H9 (cell line): ENCODE measurements around the gene DERA. TPM values are rescaled to one million over a fixed set of nuclear protein-coding genes. Genes with fewer than 3 reads are reported as not detected.

Source experiments
- DNase-seq: peaks from one replicate; pipeline ENCODE4 v3.0.0-alpha.2; 2017
- H2AFZ ChIP-seq: one replicate; pipeline ENCODE4 v1.6.1; 2013; ENCODE audit warnings: mild to moderate bottlenecking, low read length, control low read depth, moderate library complexity
- H2AK5ac ChIP-seq: 2 replicates; pipeline ENCODE4 v1.6.1; 2013; ENCODE audit warnings: low read length, control low read depth, mixed read lengths; ENCODE audit not compliant: insufficient read length
- H2BK120ac ChIP-seq: one replicate; pipeline ENCODE4 v1.6.1; 2013; ENCODE audit warnings: low read depth, mild to moderate bottlenecking, low read length, control low read depth, inconsistent platforms; ENCODE audit not compliant: poor library complexity, severe bottlenecking
- H2BK12ac ChIP-seq: 2 replicates; pipeline ENCODE4 v1.6.1; 2013; ENCODE audit warnings: low read length, control low read depth, mixed read lengths, low read depth; ENCODE audit not compliant: insufficient read length
- H2BK15ac ChIP-seq: 2 replicates; pipeline ENCODE4 v1.6.1; 2013; ENCODE audit warnings: low read depth, low read length, control low read depth
- H2BK20ac ChIP-seq: one replicate; pipeline ENCODE4 v1.6.1; 2013; ENCODE audit warnings: low read depth, mild to moderate bottlenecking, low read length, control low read depth, inconsistent platforms; ENCODE audit not compliant: poor library complexity, severe bottlenecking
- H2BK5ac ChIP-seq: 2 replicates; pipeline ENCODE4 v1.6.1; 2013; ENCODE audit warnings: low read length, control low read depth, mixed read lengths; ENCODE audit not compliant: insufficient read length
- H3K14ac ChIP-seq: 2 replicates; pipeline ENCODE4 v1.6.1; 2013; ENCODE audit warnings: low read length, control low read depth; ENCODE audit not compliant: insufficient read depth
- H3K18ac ChIP-seq: 2 replicates; pipeline ENCODE4 v1.6.1; 2013; ENCODE audit warnings: low read depth, mild to moderate bottlenecking, mixed read lengths, low read length, control low read depth; ENCODE audit not compliant: insufficient read length
- H3K23ac ChIP-seq: 2 replicates; pipeline ENCODE4 v1.6.1; 2013; ENCODE audit warnings: low read length, control low read depth, mixed read lengths, low read depth; ENCODE audit not compliant: insufficient read length
- H3K23me2 ChIP-seq: 2 replicates; pipeline ENCODE4 v1.6.1; 2013; ENCODE audit warnings: low read depth, mild to moderate bottlenecking, mixed read lengths, low read length, control low read depth; ENCODE audit not compliant: insufficient read length, poor library complexity, severe bottlenecking
- H3K27ac ChIP-seq: 2 replicates; pipeline ENCODE4 v1.5.1; 2013; ENCODE audit warnings: low read length, control low read depth, mixed read lengths, low read depth; ENCODE audit not compliant: insufficient read length
- H3K27me3 ChIP-seq: 2 replicates; pipeline ENCODE4 v1.6.1; 2013; ENCODE audit warnings: low read length, control low read depth, inconsistent platforms; ENCODE audit not compliant: insufficient read depth
- H3K4ac ChIP-seq: 2 replicates; pipeline ENCODE4 v1.6.1; 2013; ENCODE audit warnings: low read depth, mild to moderate bottlenecking, control low read depth, inconsistent platforms, low read length, moderate library complexity
- H3K4me1 ChIP-seq: 2 replicates; pipeline ENCODE4 v1.6.1; 2013; ENCODE audit warnings: low read length, control low read depth, inconsistent platforms; ENCODE audit not compliant: insufficient read depth
- H3K4me2 ChIP-seq: 2 replicates; pipeline ENCODE4 v1.6.1; 2013; ENCODE audit warnings: low read length, control low read depth, mixed read lengths; ENCODE audit not compliant: insufficient read length, insufficient read depth
- H3K56ac ChIP-seq: 2 replicates; pipeline ENCODE4 v1.6.1; 2013; ENCODE audit warnings: low read depth, mild to moderate bottlenecking, mixed read lengths, low read length, control low read depth; ENCODE audit not compliant: insufficient read length
- H3K79me1 ChIP-seq: 2 replicates; pipeline ENCODE4 v1.6.1; 2013; ENCODE audit warnings: low read depth, mild to moderate bottlenecking, moderate library complexity, low read length, control low read depth, inconsistent platforms; ENCODE audit not compliant: insufficient read depth, poor library complexity, severe bottlenecking
- H3K79me2 ChIP-seq: 2 replicates; pipeline ENCODE4 v1.6.1; 2013; ENCODE audit warnings: low read length, control low read depth, inconsistent platforms; ENCODE audit not compliant: insufficient read depth
- H3K9ac ChIP-seq: 2 replicates; pipeline ENCODE4 v1.6.1; 2013; ENCODE audit warnings: low read length, control low read depth, mixed read lengths; ENCODE audit not compliant: insufficient read length; ENCODE audit errors: extremely low read depth
- H3K9me3 ChIP-seq: one replicate; pipeline ENCODE4 v1.6.1; 2013; ENCODE audit warnings: low read depth, low read length, inconsistent platforms; ENCODE audit not compliant: control insufficient read depth
- H3T11ph ChIP-seq: one replicate; pipeline ENCODE4 v1.6.1; 2013; ENCODE audit warnings: mild to moderate bottlenecking, low read length, control low read depth, inconsistent platforms
- H4K20me1 ChIP-seq: one replicate; pipeline ENCODE4 v1.6.1; 2013; ENCODE audit not compliant: control insufficient read depth, insufficient read length, insufficient read depth
- H4K5ac ChIP-seq: 2 replicates; pipeline ENCODE4 v1.6.1; 2013; ENCODE audit warnings: low read depth, mild to moderate bottlenecking, mixed read lengths, low read length, control low read depth; ENCODE audit not compliant: insufficient read length
- H4K8ac ChIP-seq: replicated peaks from 2 replicates; pipeline ENCODE4 v1.6.1; 2013; ENCODE audit warnings: low read length, control low read depth, mixed read lengths, low read depth; ENCODE audit not compliant: insufficient read length
- H4K91ac ChIP-seq: 2 replicates; pipeline ENCODE4 v1.6.1; 2013; ENCODE audit warnings: low read depth, mild to moderate bottlenecking, moderate library complexity, mixed read lengths, low read length, control low read depth; ENCODE audit not compliant: insufficient read length
- H3K27ac Mint-ChIP-seq, 3 experiments: 2 replicates in 2 of 3; 3 replicates in 1 of 3; pipeline ENCODE4 v1.8.0; 2020 to 2021; ENCODE audit warnings: mixed read lengths in 3 of 3, mild to moderate bottlenecking in 1 of 3, moderate library complexity in 1 of 3
- H3K27me3 Mint-ChIP-seq: 2 replicates; pipeline ENCODE4 v1.8.0; 2021; ENCODE audit warnings: low read depth, mild to moderate bottlenecking, moderate library complexity, mixed read lengths
- H3K36me3 Mint-ChIP-seq, 3 experiments: 2 replicates in 2 of 3; 3 replicates in 1 of 3; pipeline ENCODE4 v1.8.0; 2020 to 2021; ENCODE audit warnings: low read depth in 3 of 3, mixed read lengths in 3 of 3; ENCODE audit not compliant: insufficient read depth in 1 of 3
- H3K4me1 Mint-ChIP-seq, 2 experiments: 2 replicates each; pipeline ENCODE4 v1.8.0; 2020; ENCODE audit warnings: mixed read lengths in 2 of 2
- H3K4me3 Mint-ChIP-seq, 2 experiments: 2 replicates in 1 of 2; 3 replicates in 1 of 2; pipeline ENCODE4 v1.8.0; 2020 to 2021; ENCODE audit warnings: mild to moderate bottlenecking in 2 of 2, mixed read lengths in 2 of 2, moderate library complexity in 1 of 2
- H3K9me3 Mint-ChIP-seq, 2 experiments: 2 replicates in 1 of 2; 3 replicates in 1 of 2; pipeline ENCODE4 v1.8.0; 2020; ENCODE audit warnings: mild to moderate bottlenecking in 2 of 2, mixed read lengths in 2 of 2, moderate library complexity in 1 of 2
- WGBS: extraction: QIAGEN DNeasy Blood & Tissue Kit; methylation state at CpG from one replicate; pipeline ENCODE4 v1.1.7; 2013; ENCODE audit warnings: missing lambda C conversion rate, low lambda C conversion rate, mixed read lengths; ENCODE audit not compliant: insufficient read length; ENCODE audit errors: extremely low coverage; 5-methylcytosine and 5-hydroxymethylcytosine counted together
- total RNA-seq: library from RNA; stranded (reverse); gene quantifications from 2 replicates; pipeline ENCODE4 v1.2.1, GENCODE V29; 2021
- TF ChIP-seq, protein P1 (sequence below): fragments of 200-600 bp; sonication (generic); conservative IDR thresholded peaks from 3 replicates; pipeline ENCODE4 v1.8.0; 2021; ENCODE audit warnings: antibody characterized with exemption, mild to moderate bottlenecking

The DERA gene
- total RNA-seq, 1 experiment from 2014 or later, result 20.9 TPM

DNA sequence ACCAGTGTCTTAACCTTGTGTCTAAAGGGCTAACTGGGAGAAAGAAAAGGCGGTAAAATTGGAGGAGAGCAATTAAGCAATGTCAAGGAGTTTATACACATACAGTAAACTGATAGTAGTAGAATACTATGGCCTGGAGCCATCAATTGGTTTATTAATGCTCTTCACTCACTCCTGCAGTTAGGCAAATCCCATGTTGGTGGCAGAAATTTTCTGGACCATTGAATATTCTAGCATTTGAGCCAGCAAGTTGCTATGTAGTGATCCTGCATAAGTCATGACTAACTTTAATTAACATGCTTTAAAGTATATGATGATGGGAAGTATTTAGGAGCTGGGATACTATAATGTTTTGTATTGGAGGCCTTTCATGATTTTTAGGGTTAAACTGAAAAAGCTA lies 14.3 kb upstream of the DERA start:
- Histone ChIP-seq H2BK120ac (no peak overlapping the region), H3K27ac (no peak overlapping the region), H2BK20ac (no peak overlapping the region), H2BK5ac (no peak overlapping the region), H2AK5ac (no peak overlapping the region), H3K23ac (no peak overlapping the region), H4K8ac (no peak overlapping the region), H2AFZ (no peak overlapping the region), H3K14ac (no peak overlapping the region), H3K27me3 (no peaks in the 10 kb centered on the region), H2BK12ac (no peak overlapping the region), H4K5ac (no peak overlapping the region), H3K9ac (no peak overlapping the region), H3K4ac (no peak overlapping the region), H3K23me2 (no peaks in the 10 kb centered on the region), H3K79me1 (no peaks in the 10 kb centered on the region), H3K56ac (no peak overlapping the region), H3K4me2 (no peak overlapping the region), H3K4me1 (no peaks in the 10 kb centered on the region), H3K18ac (no peak overlapping the region), H3K79me2 (no peaks in the 10 kb centered on the region), H2BK15ac (no peak overlapping the region), H4K91ac (no peak overlapping the region), H4K20me1 (no peaks in the 10 kb centered on the region), H3K9me3 (no peaks in the 10 kb centered on the region), H3T11ph (no peak overlapping the region)
- peaks cover 14 to 64% (median 63%) of the 10 kb centered on the region in 3 experiments; a peak in 6 of 7 replicates for H3K36me3 Mint-ChIP-seq
- DNase-seq, result no peak
- no peaks in the 10 kb centered on the region for H3K4me1 Mint-ChIP-seq
- H3K27me3 Mint-ChIP-seq, result no peaks in the 10 kb centered on the region
- no peak overlapping the region for H3K27ac Mint-ChIP-seq
- no peak overlapping the region for H3K4me3 Mint-ChIP-seq
- TF ChIP-seq, protein P1, sequence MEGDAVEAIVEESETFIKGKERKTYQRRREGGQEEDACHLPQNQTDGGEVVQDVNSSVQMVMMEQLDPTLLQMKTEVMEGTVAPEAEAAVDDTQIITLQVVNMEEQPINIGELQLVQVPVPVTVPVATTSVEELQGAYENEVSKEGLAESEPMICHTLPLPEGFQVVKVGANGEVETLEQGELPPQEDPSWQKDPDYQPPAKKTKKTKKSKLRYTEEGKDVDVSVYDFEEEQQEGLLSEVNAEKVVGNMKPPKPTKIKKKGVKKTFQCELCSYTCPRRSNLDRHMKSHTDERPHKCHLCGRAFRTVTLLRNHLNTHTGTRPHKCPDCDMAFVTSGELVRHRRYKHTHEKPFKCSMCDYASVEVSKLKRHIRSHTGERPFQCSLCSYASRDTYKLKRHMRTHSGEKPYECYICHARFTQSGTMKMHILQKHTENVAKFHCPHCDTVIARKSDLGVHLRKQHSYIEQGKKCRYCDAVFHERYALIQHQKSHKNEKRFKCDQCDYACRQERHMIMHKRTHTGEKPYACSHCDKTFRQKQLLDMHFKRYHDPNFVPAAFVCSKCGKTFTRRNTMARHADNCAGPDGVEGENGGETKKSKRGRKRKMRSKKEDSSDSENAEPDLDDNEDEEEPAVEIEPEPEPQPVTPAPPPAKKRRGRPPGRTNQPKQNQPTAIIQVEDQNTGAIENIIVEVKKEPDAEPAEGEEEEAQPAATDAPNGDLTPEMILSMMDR, result no peak
- no peaks in the 10 kb centered on the region for H3K9me3 Mint-ChIP-seq
- no CpG with 5 or more reads among the region's 1 CpG for WGBS
